Activated T-helper 2 cell treated with anti-CD3 and anti-CD28 coated beads, Interferon-gamma antibody, Interleukin-2, Interleukin-4, amounts not matched to agents 10 μg/mL and 5 μg/mL and 100 μg/mL, durations not matched to agents 14 hours and 24 hours and 36 hours (primary cell): ENCODE results near the gene ELMO3. TPM values are rescaled to one million over a fixed set of nuclear protein-coding genes. Genes with fewer than 3 reads are reported as not detected.

Experiments
- DNase-seq: peaks from one replicate; pipeline ENCODE4 v3.0.0; 2021; ENCODE audit warnings: low spot score
- H3K27ac Mint-ChIP-seq: one replicate; pipeline ENCODE4 v1.8.0; 2021; ENCODE audit warnings: mixed read lengths
- H3K27me3 Mint-ChIP-seq: one replicate; pipeline ENCODE4 v1.8.0; 2021; ENCODE audit warnings: low read depth, mixed read lengths
- H3K36me3 Mint-ChIP-seq: one replicate; pipeline ENCODE4 v1.8.0; 2021; ENCODE audit warnings: low read depth, mixed read lengths
- H3K4me1 Mint-ChIP-seq: one replicate; pipeline ENCODE4 v1.8.0; 2021; ENCODE audit warnings: low read depth, mixed read lengths
- H3K4me3 Mint-ChIP-seq: one replicate; pipeline ENCODE4 v1.8.0; 2021; ENCODE audit warnings: low read depth, mild to moderate bottlenecking, moderate library complexity, mixed read lengths
- H3K9me3 Mint-ChIP-seq: one replicate; pipeline ENCODE4 v1.8.0; 2021; ENCODE audit warnings: mixed read lengths
- intact Hi-C: fragments of 100-400 bp; cut with micrococcal nuclease; formaldehyde crosslinking; loops from one replicate; pipeline ENCODE4 v1.15.1; 2023
- total RNA-seq: library from RNA; stranded (reverse); gene quantifications from 2 replicates; pipeline ENCODE4 v1.2.3, GENCODE V29; 2022

Gene ELMO3
- total RNA-seq, 1 donor from 2014 or later = 6.8 TPM

GRCh38 chr16:67248073-67248400, 49.1 kb downstream of the ELMO3 start:
- Mint-ChIP-seq H3K9me3 (no peaks in the 10 kb centered on the region), H3K4me3 (peak overlapping the region; percentile 82), H3K27me3 (peaks cover 12% of the 10 kb centered on the region), H3K36me3 (peaks cover 6% of the 10 kb centered on the region), H3K4me1 (peaks cover 43% of the 10 kb centered on the region), H3K27ac (peak overlapping the region; percentile 77)
- intact Hi-C loops = loop anchor here (5.0 to 10.0 kb wide), 4 partner anchors 66 to 597 kb away; partner anchors contain the start of genes AGRP, ATP6V0D1, CENPT and CES4A
- no peak for DNase-seq

DNA sequence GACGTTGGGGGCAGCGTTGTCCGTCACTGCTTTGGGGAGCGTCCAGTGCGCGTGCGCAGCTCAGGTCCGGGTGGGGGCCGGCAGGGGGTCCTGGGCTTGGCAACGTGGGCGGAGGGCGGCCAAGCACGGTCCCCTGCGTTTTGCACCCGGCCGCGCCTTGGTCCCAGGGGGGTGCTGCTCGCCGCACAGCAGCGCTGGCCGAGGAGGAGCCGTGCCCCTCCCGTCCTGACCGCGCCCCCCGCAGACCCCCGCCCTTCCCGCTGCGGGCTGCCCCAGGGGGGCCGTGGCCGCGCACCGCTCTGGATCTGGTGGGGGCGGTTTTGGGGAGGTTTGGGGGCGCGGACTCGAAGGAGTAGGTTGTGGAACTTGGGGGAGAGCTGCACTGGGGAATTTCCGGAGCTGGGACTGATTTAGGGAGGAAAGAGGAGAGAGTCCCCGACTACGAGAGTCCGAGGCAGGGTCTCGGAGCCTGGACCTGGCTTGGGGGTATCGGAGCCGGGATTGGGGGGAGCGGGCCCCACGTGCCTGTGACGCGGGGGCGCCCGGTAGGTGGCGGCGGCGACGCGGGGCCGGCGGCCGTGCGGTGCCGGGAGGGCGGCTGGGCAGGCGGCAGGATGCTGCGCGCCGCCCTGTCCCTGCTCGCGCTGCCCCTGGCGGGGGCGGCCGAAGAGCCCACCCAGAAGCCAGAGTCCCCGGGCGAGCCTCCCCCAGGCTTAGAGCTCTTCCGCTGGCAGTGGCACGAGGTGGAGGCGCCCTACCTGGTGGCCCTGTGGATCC, 49.7 kb downstream of the ELMO3 start, which contains the start of gene SLC9A5:
Gene SLC9A5, plus strand, starts transcription at position 579 of the 777 bp plus-strand sequence. Its CDS starts 36 bp downstream, at position 615.
- peaks cover 6% of the 10 kb centered on the region for H3K36me3 Mint-ChIP-seq
- no peaks in the 10 kb centered on the region for H3K9me3 Mint-ChIP-seq
- intact Hi-C loops = loop anchor here (5.0 to 10.0 kb wide), 4 partner anchors 66 to 596 kb away; partner anchors contain the start of genes AGRP, ATP6V0D1, CENPT and CES4A
- peak within 1 kb of the TSS; percentile 79 for H3K27ac Mint-ChIP-seq
- H3K27me3 Mint-ChIP-seq = peaks cover 12% of the 10 kb centered on the region
- peak; percentile 32 for DNase-seq
- peaks cover 38% of the 10 kb centered on the region for H3K4me1 Mint-ChIP-seq
- H3K4me3 Mint-ChIP-seq = peak within 1 kb of the TSS; percentile 82

GRCh38 chr16:67249178-67250044, 50.5 kb downstream of the ELMO3 start:
- no peaks in the 10 kb centered on the region for H3K9me3 Mint-ChIP-seq
- H3K27ac Mint-ChIP-seq = peak overlapping the region; percentile 57
- H3K36me3 Mint-ChIP-seq = peaks cover 6% of the 10 kb centered on the region
- H3K4me3 Mint-ChIP-seq = peak overlapping the region; percentile 80
- DNase-seq = no peak
- intact Hi-C loops = loop anchor here (5.0 to 10.0 kb wide), 4 partner anchors 67 to 595 kb away; partner anchors contain the start of genes AGRP, ATP6V0D1, CENPT and CES4A
- H3K27me3 Mint-ChIP-seq = peaks cover 12% of the 10 kb centered on the region
- H3K4me1 Mint-ChIP-seq = peaks cover 30% of the 10 kb centered on the region

DNA sequence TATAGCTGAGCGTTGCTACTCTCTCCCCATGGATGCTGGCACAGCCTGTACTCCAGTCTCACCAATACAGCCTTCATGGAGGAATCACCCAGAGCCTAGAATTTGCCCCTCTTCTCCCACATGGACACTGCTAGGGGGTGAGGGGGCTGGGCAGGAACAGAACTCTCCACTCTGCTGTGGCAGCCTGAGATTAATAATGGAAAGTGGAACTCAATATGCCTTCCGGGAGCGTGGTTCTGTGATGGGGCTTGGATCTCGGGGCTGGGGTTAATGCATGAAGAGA, 51.1 kb downstream of the ELMO3 start:
- intact Hi-C loops = no loop called here
- peak overlapping the region; percentile 80 for H3K4me3 Mint-ChIP-seq

DNA sequence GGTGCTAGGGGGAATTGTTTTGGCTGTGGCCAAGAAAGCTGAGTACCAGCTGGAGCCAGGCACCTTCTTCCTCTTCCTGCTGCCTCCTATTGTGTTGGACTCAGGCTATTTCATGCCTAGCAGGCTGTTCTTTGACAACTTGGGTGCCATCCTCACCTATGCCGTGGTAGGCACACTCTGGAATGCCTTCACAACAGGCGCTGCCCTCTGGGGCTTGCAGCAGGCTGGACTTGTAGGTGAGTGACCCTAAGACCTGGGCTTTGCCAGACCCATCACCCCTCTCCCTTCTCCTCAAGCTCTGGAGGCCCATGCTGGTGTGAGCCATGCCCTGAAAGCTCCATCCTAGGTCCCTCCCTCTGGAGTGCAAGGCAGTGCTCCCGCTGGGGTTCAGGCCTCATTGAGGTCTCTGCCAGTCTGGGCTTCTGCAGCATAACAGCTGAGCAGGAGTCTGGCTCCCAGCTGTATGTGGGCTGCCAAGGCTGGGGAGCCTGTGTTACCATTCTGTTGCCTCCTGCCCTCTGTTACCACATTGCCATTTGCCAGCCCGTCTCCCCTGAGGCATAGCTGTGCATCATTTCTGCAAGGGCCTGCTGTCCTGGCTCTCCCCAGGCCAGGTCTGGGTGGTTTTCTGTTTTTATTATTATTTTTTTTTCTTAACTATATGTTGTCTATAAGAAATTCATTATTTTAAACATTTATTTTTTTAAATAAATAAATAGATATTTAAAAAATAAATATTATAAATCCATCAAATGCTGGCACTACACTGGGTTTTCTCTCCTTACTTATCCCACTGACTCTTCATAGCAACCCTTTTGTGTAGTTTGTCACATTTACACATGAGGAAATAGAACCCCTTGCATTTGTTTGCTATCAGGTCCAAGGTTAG, 53.9 kb downstream of the ELMO3 start:
- intact Hi-C loops = no loop called here
- H3K9me3 Mint-ChIP-seq = no peaks in the 10 kb centered on the region
- H3K4me3 Mint-ChIP-seq = no peak overlapping the region

More for the DNA sequence above, 51.1 kb downstream of the ELMO3 start:
- peaks cover 24% of the 10 kb centered on the region for H3K4me1 Mint-ChIP-seq
- H3K36me3 Mint-ChIP-seq = peaks cover 3% of the 10 kb centered on the region
- H3K9me3 Mint-ChIP-seq = no peaks in the 10 kb centered on the region
- H3K27me3 Mint-ChIP-seq = peaks cover 12% of the 10 kb centered on the region
- H3K27ac Mint-ChIP-seq = no peak overlapping the region
- DNase-seq = no peak

More for the DNA sequence above, 53.9 kb downstream of the ELMO3 start:
- no peak for DNase-seq
- H3K27ac Mint-ChIP-seq = no peak overlapping the region
- peaks cover 15% of the 10 kb centered on the region for H3K4me1 Mint-ChIP-seq
- peaks cover 12% of the 10 kb centered on the region for H3K27me3 Mint-ChIP-seq
- H3K36me3 Mint-ChIP-seq = no peaks in the 10 kb centered on the region

Other genes with a start within 250 kb of the ELMO3 start
- gene CES3, start 237.9 kb upstream of the ELMO3 start, total RNA-seq = 9.4 and 10.6 TPM in 2 replicates
- gene CES4A, start 210.5 kb upstream of the ELMO3 start, total RNA-seq = 29.8 and 30.1 TPM in 2 replicates
- gene CBFB, start 170.0 kb upstream of the ELMO3 start, total RNA-seq = 156 and 159 TPM in 2 replicates
- gene PHAF1, start 89.2 kb upstream of the ELMO3 start, total RNA-seq = 17.4 and 17.8 TPM in 2 replicates
- 5.0 and 5.1 TPM in 2 replicates for gene B3GNT9, start 48.1 kb upstream of the ELMO3 start, total RNA-seq
- 35.0 and 38.3 TPM in 2 replicates for gene TRADD, start 39.2 kb upstream of the ELMO3 start, total RNA-seq
- 26.4 and 26.7 TPM in 2 replicates for gene FBXL8, start 39.2 kb upstream of the ELMO3 start, total RNA-seq
- 33.4 and 33.9 TPM in 2 replicates for gene HSF4, start 34.4 kb upstream of the ELMO3 start, total RNA-seq
- 27.3 and 30.1 TPM in 2 replicates for gene NOL3, start 28.6 kb upstream of the ELMO3 start, total RNA-seq
- gene MATCAP1, start 15.2 kb upstream of the ELMO3 start, total RNA-seq = 57.1 and 59.5 TPM in 2 replicates
- 0.14 TPM in 1 of 2 replicates, not detected in the other for gene EXOC3L1, start 9.0 kb upstream of the ELMO3 start, total RNA-seq
- gene E2F4, start 7.0 kb upstream of the ELMO3 start, total RNA-seq = 132 and 139 TPM in 2 replicates
- 53.8 and 55.4 TPM in 2 replicates for gene TMEM208, start 28.0 kb downstream of the ELMO3 start, total RNA-seq
- 134 and 141 TPM in 2 replicates for gene FHOD1, start 48.4 kb downstream of the ELMO3 start, total RNA-seq
- gene SLC9A5, start 49.8 kb downstream of the ELMO3 start, total RNA-seq = 5.1 and 6.4 TPM in 2 replicates
- 30.4 and 33.4 TPM in 2 replicates for gene PLEKHG4, start 80.4 kb downstream of the ELMO3 start, total RNA-seq
- gene KCTD19, start 127.6 kb downstream of the ELMO3 start, total RNA-seq = 0.87 and 1.2 TPM in 2 replicates
- gene LRRC36, start 127.7 kb downstream of the ELMO3 start, total RNA-seq = 0.60 and 0.89 TPM in 2 replicates
- gene TPPP3, start 194.4 kb downstream of the ELMO3 start, total RNA-seq = not detected in 2 replicates
- 1.4 and 1.5 TPM in 2 replicates for gene ZDHHC1, start 217.3 kb downstream of the ELMO3 start, total RNA-seq
- 1.7 and 2.8 TPM in 2 replicates for gene HSD11B2, start 232.0 kb downstream of the ELMO3 start, total RNA-seq